Measurements from ENCODE around the gene RAB21.
"Not testable (repeated sequence)": the region's sequence is repeated elsewhere in the genome, so short reads cannot be mapped to it uniquely, and the experiment has no call there.

Gene RAB21

GRCh38 chr12:71749666-71750065 is 5.0 kb upstream of the RAB21 start:
- no peak for TF ChIP-seq CTCF (conservative IDR thresholded peaks at IDR 0.05; ENCODE audit: low read depth)
- no peak overlapping the region for H3K27ac ChIP-seq
- ChIA-PET CTCF (no interaction called here), POLR2A (ENCODE audit: low non-redundant PET) (no interaction called here)
- no peak for DNase-seq (ENCODE audit: low spot score)

GRCh38 chr12:71752891-71753290 is 1.8 kb upstream of the RAB21 start:
- DNase-seq (ENCODE audit: low spot score) = no peak
- H3K27ac ChIP-seq = no peak overlapping the region
- POLR2A ChIA-PET (ENCODE audit: low non-redundant PET) = no interaction called here
- no peak for TF ChIP-seq CTCF (conservative IDR thresholded peaks at IDR 0.05; ENCODE audit: low read depth)
- CTCF ChIA-PET = interaction anchor here (0.5 to 0.7 kb wide), 4 partner anchors 27 to 206 kb away, joined by 3 to 6 read pairs (median 3); no protein-coding TSS in a partner anchor

- no peak for TF ChIP-seq CTCF (conservative IDR thresholded peaks at IDR 0.05; ENCODE audit: low read depth)
- peak overlapping the region; percentile 90 for H3K27ac ChIP-seq
- ChIA-PET CTCF (interaction anchor here (0.6 to 1.3 kb wide), 4 partner anchors 7 to 300 kb away, joined by 3 to 7 read pairs (median 4); no protein-coding TSS in a partner anchor), POLR2A (ENCODE audit: low non-redundant PET) (no interaction called here)
- DNase-seq (ENCODE audit: low spot score) = peak; percentile 40
These were observed 656 bp downstream of the RAB21 start for GRCh38 chr12:71755146-71755892.

GRCh38 chr12:71756054-71756690 is 1.5 kb downstream of the RAB21 start:
- no peak for TF ChIP-seq CTCF (conservative IDR thresholded peaks at IDR 0.05; ENCODE audit: low read depth)
- no peak for DNase-seq (ENCODE audit: low spot score)
- ChIA-PET CTCF (interaction anchor here (0.6 kb wide), 1 partner anchor 16 kb away, joined by 3 read pairs; no protein-coding TSS in a partner anchor), POLR2A (ENCODE audit: low non-redundant PET) (no interaction called here)
- peak overlapping the region; percentile 90 for H3K27ac ChIP-seq

- CTCF ChIA-PET = interaction anchor here (0.7 kb wide), 1 partner anchor 282 kb away, joined by 3 read pairs; no protein-coding TSS in a partner anchor
- no peak for TF ChIP-seq CTCF (conservative IDR thresholded peaks at IDR 0.05; ENCODE audit: low read depth)
- POLR2A ChIA-PET (ENCODE audit: low non-redundant PET) = no interaction called here
- DNase-seq (ENCODE audit: low spot score) = no peak
- H3K27ac ChIP-seq = no peak overlapping the region
These were observed 5.3 kb downstream of the RAB21 start for GRCh38 chr12:71759941-71760340.

- TF ChIP-seq CTCF (conservative IDR thresholded peaks at IDR 0.05; ENCODE audit: low read depth) = no peak
- ChIA-PET CTCF (no interaction called here), POLR2A (ENCODE audit: low non-redundant PET) (no interaction called here)
- DNase-seq (ENCODE audit: low spot score) = no peak
- no peak overlapping the region for H3K27ac ChIP-seq
These were observed 5.8 kb downstream of the RAB21 start for GRCh38 chr12:71760471-71760870.

GRCh38 chr12:71761354-71761753 is 6.7 kb downstream of the RAB21 start:
- DNase-seq (ENCODE audit: low spot score); CTCF ChIA-PET: not testable (repeated sequence)

More at GRCh38 chr12:71761354-71761753, 6.7 kb downstream of the RAB21 start:
- H3K27ac ChIP-seq; POLR2A ChIA-PET (ENCODE audit: low non-redundant PET): not testable (repeated sequence)
